MCF 10A (cell line): ENCODE data around the gene ABR. TPM values are rescaled to one million over a fixed set of nuclear protein-coding genes. Genes with fewer than 3 reads are reported as not detected.

Source experiments
- BruUV-seq: library from RNA; stranded (reverse); fragments of 400-500 nt; replicated peaks from 2 replicates; lab custom pipeline; 2021; lab: Mats Ljungman, UMichigan
- CTCF ChIA-PET: fragments of 300-600 bp; sonication (Branson Sonifier 250); formaldehyde crosslinking; extraction: SDS; loops from one replicate; lab custom pipeline; 2021; ENCODE audit warnings: antibody characterized with exemption, inconsistent platforms; lab: Yijun Ruan, JAX
- POLR2A ChIA-PET: fragments of 300-600, 350-650 bp; sonication (Branson Sonifier 250); formaldehyde crosslinking; extraction: SDS; loops from one replicate; lab custom pipeline; 2020; ENCODE audit warnings: antibody characterized with exemption, inconsistent platforms; lab: Yijun Ruan, JAX
- DNase-seq: peaks from one replicate; pipeline ENCODE4 v3.0.0-alpha.2; 2018; ENCODE audit not compliant: unreplicated experiment
- H3K27ac Mint-ChIP-seq: one replicate; pipeline ENCODE4 v1.8.0; 2022; ENCODE audit warnings: mild to moderate bottlenecking, low read depth, mixed read lengths; ENCODE audit not compliant: unreplicated experiment
- H3K27me3 Mint-ChIP-seq: one replicate; pipeline ENCODE4 v1.8.0; 2022; ENCODE audit warnings: mixed read lengths; ENCODE audit not compliant: insufficient read depth, unreplicated experiment
- H3K36me3 Mint-ChIP-seq: one replicate; pipeline ENCODE4 v1.8.0; 2022; ENCODE audit warnings: mild to moderate bottlenecking, moderate library complexity, mixed read lengths; ENCODE audit not compliant: insufficient read depth, unreplicated experiment
- H3K4me1 Mint-ChIP-seq: one replicate; pipeline ENCODE4 v1.8.0; 2022; ENCODE audit warnings: mixed read lengths; ENCODE audit not compliant: insufficient read depth, unreplicated experiment
- H3K4me3 Mint-ChIP-seq: one replicate; pipeline ENCODE4 v1.8.0; 2022; ENCODE audit warnings: mild to moderate bottlenecking, moderate library complexity, mixed read lengths; ENCODE audit not compliant: unreplicated experiment
- H3K9me3 Mint-ChIP-seq: one replicate; pipeline ENCODE4 v1.8.0; 2022; ENCODE audit warnings: mixed read lengths; ENCODE audit not compliant: unreplicated experiment
- CTCF ChIP-seq: fragments of 200-600 bp; IDR thresholded peaks from one replicate; pipeline ENCODE4 v1.8.0; 2022; ENCODE audit warnings: antibody characterized with exemption, mild to moderate bottlenecking; ENCODE audit not compliant: unreplicated experiment
- intact Hi-C: fragments of 100-400 bp; cut with micrococcal nuclease; formaldehyde crosslinking; loops from 2 replicates; pipeline ENCODE4 v1.14.1; 2022
- total RNA-seq: library from RNA; stranded (reverse); gene quantifications from 2 replicates; pipeline ENCODE4 v1.2.3, GENCODE V29; 2022

The ABR gene
- total RNA-seq, 1 experiment from 2014 or later, result 44.7 TPM

GRCh38 chr17:1002412-1002753, 177.4 kb downstream of the ABR start:
- H3K4me1 Mint-ChIP-seq, result peaks cover 35% of the 10 kb centered on the region
- DNase-seq, result no peak
- TF ChIP-seq CTCF, result no peak
- peak overlapping the region; percentile 19 for H3K27ac Mint-ChIP-seq
- ChIA-PET POLR2A (no interaction called here), CTCF (interaction anchor here (1.9 kb wide), 1 partner anchor 54 kb away, joined by 9 read pairs; no protein-coding TSS in a partner anchor)
- BruUV-seq, result no TSS peak
- intact Hi-C loops, result no loop called here
- peaks cover 57% of the 10 kb centered on the region for H3K36me3 Mint-ChIP-seq
- no peak overlapping the region for H3K4me3 Mint-ChIP-seq
- H3K27me3 Mint-ChIP-seq, result no peaks in the 10 kb centered on the region
- H3K9me3 Mint-ChIP-seq, result no peaks in the 10 kb centered on the region

GRCh38 chr17:1001640-1002411, 178.0 kb downstream of the ABR start:
- no peak overlapping the region for H3K4me3 Mint-ChIP-seq
- peaks cover 35% of the 10 kb centered on the region for H3K4me1 Mint-ChIP-seq
- ChIA-PET CTCF (interaction anchor here (0.6 to 1.9 kb wide), 4 partner anchors 55 to 256 kb away, joined by 4 to 9 read pairs (median 4); no protein-coding TSS in a partner anchor), POLR2A (no interaction called here)
- peaks cover 57% of the 10 kb centered on the region for H3K36me3 Mint-ChIP-seq
- no peaks in the 10 kb centered on the region for H3K9me3 Mint-ChIP-seq
- intact Hi-C loops, result no loop called here
- peak overlapping the region; percentile 19 for H3K27ac Mint-ChIP-seq
- DNase-seq, result no peak
- TF ChIP-seq CTCF, result no peak
- no peaks in the 10 kb centered on the region for H3K27me3 Mint-ChIP-seq
- no TSS peak for BruUV-seq

GRCh38 chr17:1000597-1001461, 179.0 kb downstream of the ABR start:
- intact Hi-C loops, result no loop called here

More at GRCh38 chr17:1000597-1001461, 179.0 kb downstream of the ABR start:
- Mint-ChIP-seq H3K36me3 (peaks cover 53% of the 10 kb centered on the region), H3K9me3 (no peaks in the 10 kb centered on the region), H3K27me3 (no peaks in the 10 kb centered on the region), H3K4me3 (no peak overlapping the region), H3K4me1 (peaks cover 31% of the 10 kb centered on the region), H3K27ac (no peak overlapping the region)
- DNase-seq, result no peak
- TF ChIP-seq CTCF, result no peak
- ChIA-PET POLR2A (no interaction called here), CTCF (interaction anchor here (0.6 to 1.9 kb wide), 8 partner anchors 56 to 595 kb away, joined by 3 to 9 read pairs (median 4); no protein-coding TSS in a partner anchor)
- no TSS peak for BruUV-seq
